HL-60/S4 (cell line): ENCODE data around the gene HSPE1.
"Not testable (repeated sequence)": the region's sequence is repeated elsewhere in the genome, so short reads cannot be mapped to it uniquely, and the experiment has no call there.

ENCODE experiments used
- in situ Hi-C: fragments of 300-500 bp; cut with MboI; formaldehyde crosslinking; loops from 2 replicates; pipeline ENCODE4 v1.14.3; 2022; ENCODE audit warnings: low sequenced_read_pairs

Gene HSPE1

DNA sequence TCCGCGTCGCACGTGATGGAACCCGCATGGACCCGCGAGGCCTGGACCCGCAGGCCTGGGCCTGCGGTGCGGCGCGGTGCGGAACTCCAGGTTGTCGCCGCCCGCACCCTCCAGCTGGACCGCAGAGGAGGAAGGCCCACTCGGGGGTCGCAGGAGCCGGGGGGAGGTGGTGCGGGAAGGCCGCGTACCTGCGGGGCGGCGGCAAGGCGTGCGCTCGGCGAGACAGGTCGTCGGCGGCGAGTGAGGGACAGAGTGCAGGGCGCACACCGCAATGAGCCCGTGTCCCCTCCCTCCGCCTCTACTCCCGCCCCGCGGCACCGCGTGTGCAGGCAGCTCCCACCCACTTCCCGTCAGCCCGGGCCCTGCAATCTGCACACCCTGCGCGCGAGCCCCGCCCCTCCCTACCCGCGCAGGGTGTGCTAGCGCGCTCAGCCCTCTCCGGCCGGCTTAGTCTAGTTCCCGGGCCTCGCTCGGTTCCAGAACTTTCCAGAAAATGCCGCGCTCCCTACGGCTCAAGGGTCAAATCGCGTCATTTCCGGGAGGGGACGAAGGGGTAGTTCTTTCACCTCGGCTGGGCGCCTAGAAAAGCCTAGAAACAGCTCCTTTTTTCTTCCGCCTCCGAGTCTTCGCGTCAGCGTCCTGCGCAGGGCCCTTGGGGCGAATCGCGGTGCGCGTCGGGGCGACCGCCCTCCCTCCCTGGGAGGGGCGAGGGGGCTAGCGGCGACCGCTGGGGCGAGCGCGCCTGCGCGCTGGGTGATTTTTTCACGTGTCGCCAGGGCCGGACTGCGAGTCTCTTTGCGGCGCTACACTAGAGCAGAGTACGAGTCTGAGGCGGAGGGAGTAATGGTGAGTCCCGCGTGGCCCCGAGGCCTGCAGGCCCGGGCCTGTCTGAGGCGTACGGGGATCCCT, at the start of gene HSPE1, which contains the start of gene HSPD1:
HSPE1 (plus strand) TSS at position 786 of the 909 bp plus-strand sequence; CDS start at position 844, 58 bp downstream.
HSPD1 (minus strand) TSS at position 247 of the 909 bp plus-strand sequence. CDS start 992 bp downstream, outside the sequence.
- in situ Hi-C loops, result no loop called here

DNA sequence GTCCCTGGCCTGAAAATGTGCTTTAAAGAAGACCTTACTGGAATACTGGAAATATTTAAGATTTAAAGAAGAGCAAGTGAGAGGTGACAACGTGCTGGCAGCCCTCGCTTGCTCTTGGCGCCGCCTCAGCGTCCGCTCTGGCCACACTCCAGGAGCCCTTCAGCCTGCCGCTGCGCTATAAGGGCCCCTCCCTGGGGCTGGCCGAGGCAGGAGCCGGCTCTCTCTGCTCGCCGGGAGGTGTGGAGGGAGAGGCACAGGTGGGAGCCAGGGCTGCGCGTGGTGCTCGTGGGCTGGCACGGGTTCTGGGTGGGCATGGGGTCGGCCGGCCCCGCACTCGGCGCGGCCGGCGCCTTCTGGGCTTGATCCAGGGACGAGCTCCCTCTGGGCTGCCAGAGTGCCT, 49.7 kb upstream of the HSPE1 start:
- in situ Hi-C loops, result no loop called here

DNA sequence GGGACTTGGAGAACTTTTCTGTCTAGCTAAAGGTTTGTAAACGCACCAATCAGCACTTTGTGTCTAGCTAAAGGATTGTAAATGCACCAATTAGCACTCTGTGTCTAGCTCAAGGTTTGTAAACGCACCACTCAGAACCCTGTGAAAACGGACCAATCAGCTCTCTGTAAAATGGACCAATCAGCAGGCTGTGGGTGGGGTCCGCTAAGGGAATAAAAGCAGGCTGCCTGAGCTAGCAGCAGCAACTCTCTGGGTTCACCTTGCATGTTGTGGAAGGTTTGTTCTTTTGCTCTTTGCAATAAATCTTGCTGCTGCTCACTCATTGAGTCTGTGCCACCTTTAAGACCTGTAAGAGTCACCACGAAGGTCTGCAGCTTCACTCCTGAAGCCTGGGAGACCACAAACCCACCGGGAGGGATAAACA, 49.2 kb upstream of the HSPE1 start:
- in situ Hi-C loops, result not testable (repeated sequence)

DNA sequence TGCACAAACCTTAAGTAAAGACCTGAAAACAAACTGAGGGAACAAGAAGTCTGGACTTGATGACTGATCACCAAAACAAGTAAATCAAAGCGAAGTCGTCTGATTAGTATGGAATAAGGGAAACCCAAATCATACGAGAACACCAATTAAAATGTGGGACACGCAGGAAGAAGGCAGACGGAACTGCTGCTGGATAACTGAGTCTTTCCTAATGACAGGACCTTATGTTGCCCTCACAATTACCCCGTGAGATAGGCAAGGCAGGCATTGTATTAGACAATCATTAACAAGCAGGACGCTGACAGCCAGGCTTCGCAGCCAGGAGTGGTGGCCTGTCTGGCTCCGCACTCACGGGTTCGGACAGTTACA, 47.4 kb upstream of the HSPE1 start:
- in situ Hi-C loops, result no loop called here

DNA sequence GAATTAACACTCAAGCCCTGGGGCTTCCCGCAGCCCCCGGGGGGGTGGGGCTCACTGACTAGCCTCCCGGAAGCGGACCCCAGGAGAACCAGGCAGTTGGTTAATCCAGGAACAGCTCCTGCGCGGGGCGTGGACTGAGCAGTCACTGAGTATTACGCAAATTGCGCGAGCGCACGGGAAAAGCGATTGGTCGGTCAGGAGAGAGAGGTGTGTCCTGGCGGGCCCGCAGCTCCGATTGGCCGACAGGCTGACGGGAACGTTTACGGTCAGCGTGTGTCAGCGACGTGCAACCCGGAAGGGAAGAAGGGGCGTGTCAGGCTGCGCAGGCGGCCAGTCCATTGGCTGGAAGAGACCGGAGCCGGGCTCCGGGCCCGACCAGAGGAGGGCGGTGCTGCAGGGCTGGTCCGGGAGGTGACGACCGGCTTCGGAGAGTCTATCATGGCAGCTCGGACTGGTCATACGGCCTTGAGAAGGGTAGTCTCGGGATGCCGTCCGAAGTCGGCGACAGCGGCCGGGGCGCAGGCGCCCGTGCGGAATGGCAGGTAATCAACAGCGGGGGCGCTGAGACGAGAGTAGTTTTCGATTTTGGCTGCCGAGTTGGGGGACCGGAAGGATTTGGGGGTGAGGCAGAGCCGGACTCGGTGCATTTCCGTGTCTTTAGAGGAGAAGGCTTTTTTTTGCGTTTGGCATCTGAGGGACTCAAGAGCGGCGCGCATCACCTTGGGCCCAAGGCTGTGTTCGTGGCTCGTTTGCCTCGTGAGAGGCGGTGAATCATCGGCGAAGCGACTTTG, 46.9 kb upstream of the HSPE1 start, which contains the start of gene COQ10B:
COQ10B (plus strand) TSS at position 430 of the 791 bp plus-strand sequence; CDS start at position 439, 9 bp downstream.
- in situ Hi-C loops, result no loop called here

DNA sequence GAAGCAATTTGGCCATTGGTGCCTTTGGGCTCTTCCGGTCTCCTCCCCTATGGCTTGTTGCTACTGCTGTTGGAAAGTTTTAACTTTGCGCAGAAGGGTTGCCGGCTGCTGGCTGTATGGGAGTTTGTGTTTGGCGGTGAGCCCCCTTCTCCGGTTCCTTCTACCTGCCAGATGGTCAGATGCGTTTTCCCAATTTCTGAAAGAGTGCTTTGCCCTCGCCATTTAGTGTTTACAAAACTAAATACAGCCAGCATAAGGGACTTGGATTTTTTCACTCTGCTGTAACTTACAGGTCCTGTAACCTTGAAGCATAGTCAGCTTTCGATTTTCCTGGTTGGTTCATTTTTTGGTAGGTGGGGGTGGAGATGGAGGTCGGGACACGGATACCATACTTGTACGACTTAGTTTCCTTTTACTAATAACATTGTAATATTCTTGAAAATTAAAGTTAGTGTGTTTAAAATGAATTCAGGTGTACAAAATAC, 46.2 kb upstream of the HSPE1 start:
- in situ Hi-C loops, result no loop called here

DNA sequence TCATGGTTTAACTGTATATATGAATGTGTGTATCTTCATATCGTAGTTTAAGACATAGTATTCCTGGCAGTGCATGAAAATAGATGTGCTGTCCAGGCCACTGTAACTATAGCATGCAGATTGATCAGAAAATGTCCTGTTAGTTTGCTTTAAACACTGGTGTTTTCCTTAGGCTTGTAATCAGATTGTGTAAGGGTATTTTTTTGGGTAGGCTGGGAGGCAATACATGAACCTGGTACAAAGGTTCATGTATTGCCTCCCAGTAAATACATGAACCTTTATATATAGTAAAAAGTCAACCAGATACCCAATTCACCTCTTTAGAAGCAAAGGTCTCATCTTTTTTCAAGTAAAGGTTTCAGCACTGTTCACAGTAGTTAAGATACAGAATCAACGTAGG, 45.3 kb upstream of the HSPE1 start:
- in situ Hi-C loops, result no loop called here

DNA sequence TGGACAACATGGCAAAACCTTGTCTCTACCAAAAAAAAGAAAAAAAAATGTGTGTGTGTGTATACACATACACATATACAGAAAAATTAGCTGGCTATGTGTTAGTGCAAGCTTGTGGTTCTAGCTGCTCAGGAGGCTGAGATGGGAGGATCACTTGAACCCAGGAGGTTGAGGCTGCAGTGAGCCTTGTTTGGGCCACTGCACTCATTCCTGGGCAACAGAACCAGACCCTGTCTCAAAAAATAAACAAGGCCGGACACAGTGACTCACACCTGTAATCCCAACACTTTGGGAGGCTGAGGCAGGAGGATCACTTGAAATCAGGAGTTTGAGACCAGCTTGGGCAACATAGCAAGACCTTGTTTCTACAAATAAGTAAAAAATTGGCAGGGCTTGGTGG, 44.8 kb upstream of the HSPE1 start:
- in situ Hi-C loops, result no loop called here

DNA sequence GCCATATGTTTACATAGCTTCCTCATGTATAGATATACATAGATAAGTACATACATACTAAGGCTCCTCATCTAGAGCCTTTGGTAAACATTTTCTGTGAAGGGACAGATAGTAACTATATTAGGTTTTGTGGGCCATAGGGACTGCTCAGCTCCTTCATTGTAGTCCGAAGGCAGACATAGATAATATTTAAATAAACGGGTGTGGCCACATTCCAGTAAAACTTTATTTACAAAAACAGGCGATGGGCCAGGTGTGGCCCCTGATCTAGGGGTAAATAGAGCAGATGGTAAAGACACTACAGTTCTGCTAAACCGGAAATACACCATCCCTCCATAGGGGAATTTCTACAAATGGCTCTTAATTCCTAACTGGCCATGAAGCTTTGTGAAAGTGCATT, 39.5 kb upstream of the HSPE1 start:
- in situ Hi-C loops, result no loop called here

DNA sequence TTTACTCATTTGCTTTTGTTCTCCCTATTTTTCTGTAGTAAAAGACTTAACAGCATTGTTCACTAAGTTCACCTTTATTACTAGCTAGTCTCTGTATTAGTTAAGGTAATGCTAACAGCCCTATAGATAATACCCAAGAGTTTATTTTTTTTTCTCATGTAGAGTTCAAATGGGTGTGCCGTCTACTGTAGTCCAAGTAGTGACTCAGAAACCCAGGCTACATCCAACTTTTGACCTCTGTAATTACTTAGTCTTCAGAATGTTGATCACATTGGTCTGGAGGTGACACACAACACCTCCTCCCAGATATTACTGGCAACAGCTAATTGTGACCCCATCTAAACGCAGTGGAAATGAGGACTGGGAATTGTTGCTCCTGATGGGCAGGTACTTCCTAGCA, 39.1 kb upstream of the HSPE1 start:
- in situ Hi-C loops, result no loop called here

DNA sequence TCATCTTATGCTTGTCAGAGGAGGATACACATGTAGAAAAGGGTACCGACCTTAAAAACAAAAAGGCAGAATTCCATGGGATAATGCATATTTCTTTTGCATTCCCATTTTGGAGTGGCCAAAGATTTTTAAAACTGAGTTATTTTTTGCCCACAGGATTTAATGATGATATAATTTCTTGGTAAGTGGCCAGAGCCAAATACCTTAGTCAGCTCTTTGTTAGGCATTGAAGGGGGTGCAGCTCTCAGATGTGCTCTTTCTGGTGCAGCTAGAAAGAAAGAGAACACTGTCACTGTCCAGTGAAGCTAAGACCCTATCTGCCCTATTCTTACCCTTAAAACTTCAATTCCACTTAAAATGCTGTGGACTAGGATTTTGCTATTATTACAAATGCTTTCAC, 36.0 kb upstream of the HSPE1 start:
- in situ Hi-C loops, result no loop called here

DNA sequence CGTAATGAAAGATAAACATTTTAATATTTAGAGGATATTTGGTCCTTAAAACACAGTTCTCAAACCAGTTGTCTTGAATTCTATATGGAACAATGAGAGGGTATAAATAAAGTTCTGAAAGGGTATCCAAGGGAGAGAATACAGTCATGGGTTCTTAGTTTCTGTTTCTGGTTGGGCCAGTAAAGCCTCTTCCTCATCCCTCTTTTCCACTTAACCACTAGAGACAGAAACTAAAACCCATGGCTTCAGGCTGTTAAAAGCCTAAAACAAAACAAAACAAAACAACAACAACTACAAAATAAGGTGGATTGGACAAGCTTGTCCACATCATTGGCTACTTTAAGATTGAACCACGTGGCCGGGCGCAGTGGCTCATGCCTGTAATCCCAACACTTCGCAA, 28.0 kb upstream of the HSPE1 start:
- in situ Hi-C loops, result no loop called here

DNA sequence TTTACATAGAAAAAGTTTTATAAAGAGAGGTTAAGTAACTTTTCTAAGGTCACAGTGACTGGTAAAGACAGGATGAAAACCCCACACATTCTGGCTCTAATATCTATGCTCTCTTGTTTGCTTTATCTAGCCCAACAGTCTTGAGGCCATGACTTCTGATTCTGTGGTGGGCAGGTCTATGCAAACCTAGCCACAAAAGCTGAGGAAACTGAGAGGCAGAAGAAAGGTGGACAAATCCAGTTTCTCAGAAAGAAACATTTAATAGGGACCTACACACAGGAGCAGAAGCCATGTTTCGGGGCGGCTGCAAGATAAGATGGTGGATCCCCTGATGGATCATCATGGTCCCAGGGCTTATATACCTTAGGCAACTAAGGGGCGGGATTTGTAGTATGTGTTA, 22.4 kb upstream of the HSPE1 start:
- in situ Hi-C loops, result no loop called here

DNA sequence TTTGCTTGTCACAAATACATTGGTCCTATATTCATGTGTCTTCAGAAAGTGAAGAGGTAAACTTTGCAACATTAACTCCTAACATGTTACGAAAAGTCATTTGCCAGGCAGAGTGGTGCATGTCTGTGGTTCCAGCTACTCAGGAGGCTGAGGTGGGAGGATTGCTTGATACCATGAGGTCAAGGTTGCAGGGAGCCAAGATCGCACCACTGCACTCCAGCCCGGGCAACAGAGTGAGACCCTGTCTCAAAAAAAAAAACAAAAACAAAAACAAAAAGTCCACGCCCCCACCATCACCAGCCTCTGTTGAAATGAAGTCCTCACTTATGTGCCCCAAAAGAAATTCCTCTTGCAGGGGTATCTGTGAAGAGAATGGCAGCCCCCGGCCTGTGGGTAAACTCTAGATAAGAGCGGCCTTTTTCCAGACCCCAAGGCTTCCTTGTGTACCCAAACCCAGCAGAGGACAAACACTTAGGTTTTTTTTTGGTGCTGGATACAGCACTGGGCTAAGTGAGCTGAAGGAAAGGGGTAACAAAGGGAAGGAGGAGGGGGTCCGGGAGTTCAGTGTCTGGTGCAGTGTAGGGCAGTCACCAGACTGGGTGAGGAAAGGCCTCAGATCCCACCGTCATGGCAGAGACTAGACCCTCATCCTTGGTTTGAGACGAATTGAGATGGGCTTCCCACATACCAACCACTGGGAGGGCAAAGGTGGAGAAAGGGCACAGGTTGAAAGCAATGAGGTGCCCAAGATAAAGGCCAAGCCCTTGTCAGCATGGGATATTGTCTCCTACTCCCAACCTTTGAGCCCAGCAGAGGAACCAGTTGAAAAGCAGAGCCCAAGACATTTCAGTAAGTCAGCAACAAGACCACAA, 19.8 kb upstream of the HSPE1 start:
- in situ Hi-C loops, result no loop called here

DNA sequence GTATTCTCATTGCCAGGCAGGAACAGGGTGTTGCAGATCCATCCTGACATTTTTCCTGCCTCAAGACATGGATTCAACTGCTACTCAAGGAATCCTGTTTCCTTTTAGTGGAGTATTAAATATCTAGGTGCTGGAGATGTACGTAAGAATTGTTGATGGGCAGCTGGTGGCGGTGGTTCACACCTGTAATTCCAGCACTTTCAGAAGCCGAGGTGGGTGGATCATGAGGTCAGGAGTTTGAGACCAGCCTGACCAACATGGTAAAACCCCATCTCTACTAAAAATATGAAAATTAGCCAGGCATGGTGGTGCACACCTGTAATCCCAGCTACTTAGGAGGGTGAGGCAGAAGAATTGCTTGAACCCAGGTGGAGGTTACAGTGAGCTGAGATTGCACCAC, 15.9 kb upstream of the HSPE1 start:
- in situ Hi-C loops, result not testable (repeated sequence)

DNA sequence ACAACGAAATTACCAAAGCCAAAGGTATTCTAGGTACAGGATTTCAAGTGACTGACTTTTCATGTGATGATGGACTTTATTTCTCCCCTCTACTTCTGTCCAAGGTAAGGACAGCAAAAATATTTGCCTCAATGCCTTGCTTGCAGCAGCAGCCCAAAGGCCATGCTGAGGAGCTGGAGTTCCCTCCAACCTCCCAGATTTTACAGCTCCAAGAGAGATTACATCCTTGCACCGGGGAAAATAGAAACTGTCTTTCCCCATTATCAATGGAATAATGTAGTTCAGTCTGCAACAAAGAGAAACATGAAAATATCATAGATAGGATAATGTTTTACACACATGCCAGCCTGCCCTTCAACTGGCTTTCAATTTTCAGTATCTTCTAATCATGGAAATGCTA, 14.0 kb upstream of the HSPE1 start:
- in situ Hi-C loops, result no loop called here

DNA sequence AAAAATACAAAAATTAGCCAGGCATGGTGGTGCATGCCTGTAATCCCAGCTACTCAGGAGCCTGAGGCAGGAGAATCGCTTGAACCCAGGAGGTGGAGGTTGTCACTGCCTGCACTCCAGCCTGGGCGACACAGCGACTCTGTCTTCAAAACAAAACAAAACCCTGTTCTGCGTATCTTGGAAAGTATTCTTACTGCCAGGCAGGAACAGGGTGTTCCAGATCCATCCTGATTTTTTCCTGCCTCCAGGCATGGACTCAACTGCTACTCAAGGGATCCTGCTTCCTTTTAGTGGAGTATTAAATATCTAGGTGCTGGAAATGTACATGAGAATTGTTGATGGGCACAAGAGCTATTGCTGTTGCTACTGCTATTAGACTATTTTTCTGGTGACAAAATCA, 12.8 kb upstream of the HSPE1 start:
- in situ Hi-C loops, result no loop called here

DNA sequence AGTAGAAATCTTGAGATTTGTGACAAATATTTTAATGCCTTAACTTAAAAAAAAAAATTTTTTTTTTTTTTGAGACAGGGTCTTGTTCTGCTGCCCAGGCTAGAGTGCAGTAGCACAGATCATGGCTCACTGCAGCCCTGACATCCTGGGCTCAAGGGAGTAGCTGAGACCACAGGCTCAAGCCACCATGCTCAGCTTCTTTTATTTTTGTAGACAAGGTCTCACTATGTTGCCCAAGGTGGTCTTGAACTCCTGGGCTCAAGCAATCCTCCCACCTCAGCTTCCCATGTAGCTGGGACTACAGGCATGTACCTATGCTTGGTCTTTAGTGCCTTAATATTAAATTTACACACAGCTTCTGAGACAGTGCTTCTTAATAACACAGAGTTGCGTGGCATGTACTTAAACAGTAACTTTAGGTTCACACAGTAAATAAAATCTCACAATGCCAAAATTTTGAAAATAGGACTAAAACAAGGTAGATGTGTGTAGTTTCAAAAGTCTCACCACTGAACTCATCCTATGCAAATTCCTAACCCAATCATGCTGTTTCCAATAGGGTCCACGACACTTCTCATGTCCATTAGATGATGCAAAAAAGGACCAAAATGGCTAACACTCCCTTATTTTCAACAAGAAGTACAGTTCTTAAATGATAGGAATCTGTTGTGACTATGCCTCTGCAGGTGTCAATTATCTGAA, 4.6 kb upstream of the HSPE1 start:
- in situ Hi-C loops, result no loop called here

DNA sequence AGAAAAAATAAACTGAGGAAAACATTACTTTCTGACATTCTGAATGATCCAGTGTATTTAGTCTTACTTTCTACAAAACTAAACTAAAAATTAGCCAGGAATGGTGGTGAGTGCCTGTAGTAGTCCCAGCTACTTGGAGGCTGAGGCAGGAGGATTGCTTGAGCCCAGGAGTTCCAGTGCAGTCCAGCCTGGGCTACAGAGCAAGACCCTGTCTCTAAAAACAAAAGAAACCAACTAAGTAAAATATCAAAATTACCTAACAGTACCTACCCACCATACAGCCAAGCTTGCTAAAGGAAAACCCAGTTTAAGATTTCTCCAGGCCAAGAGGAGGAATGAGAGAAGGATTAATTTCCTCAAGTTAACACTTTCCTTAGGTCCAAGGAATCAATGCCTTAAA, 3.5 kb upstream of the HSPE1 start:
- in situ Hi-C loops, result no loop called here

DNA sequence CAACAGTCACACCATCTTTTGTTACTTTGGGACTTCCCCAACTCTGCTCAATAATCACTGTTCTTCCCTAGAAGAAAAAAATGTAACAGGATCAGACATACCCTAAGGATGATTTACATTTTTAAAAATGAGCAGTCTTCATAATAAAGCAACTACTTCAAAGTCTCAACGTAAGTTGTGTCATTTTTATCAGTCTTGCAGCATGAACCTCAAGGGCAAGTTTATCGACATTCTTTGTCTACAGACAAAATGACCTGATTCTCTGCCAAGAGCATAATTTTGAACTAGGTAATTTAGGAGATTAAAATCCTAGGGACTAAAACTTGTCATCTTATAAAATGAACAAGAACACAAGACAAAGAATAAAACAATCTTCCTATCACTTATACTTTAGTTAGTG, 2.9 kb upstream of the HSPE1 start:
- in situ Hi-C loops, result no loop called here
